Neural progenitor cell (in vitro differentiated cells): ENCODE measurements around the gene PDF. TPM values are rescaled to one million over a fixed set of nuclear protein-coding genes. Genes with fewer than 3 reads are reported as not detected.

Experiments
- DNase-seq: peaks from one replicate; pipeline ENCODE4 v3.0.0-alpha.2; 2016; ENCODE audit warnings: low spot score
- H2AFZ ChIP-seq: fragments of 200-600 bp; sonication (generic); replicated peaks from 2 replicates; pipeline ENCODE4 v1.6.1; 2016; ENCODE audit warnings: antibody characterized with exemption
- H3F3A ChIP-seq: fragments of 200-600 bp; sonication (generic); 2 replicates; pipeline ENCODE4 v1.6.1; 2016; ENCODE audit warnings: antibody characterized with exemption, low read depth
- H3K27ac ChIP-seq: fragments of 200-600 bp; sonication (generic); 2 replicates; pipeline ENCODE4 v1.5.1; 2016; ENCODE audit warnings: mild to moderate bottlenecking
- H3K27me3 ChIP-seq: fragments of 200-600 bp; sonication (generic); 2 replicates; pipeline ENCODE4 v1.6.1; 2016; ENCODE audit warnings: mild to moderate bottlenecking, moderate library complexity
- H3K36me3 ChIP-seq: fragments of 200-600 bp; sonication (generic); 2 replicates; pipeline ENCODE4 v1.5.1; 2016
- H3K4me1 ChIP-seq: fragments of 200-600 bp; sonication (generic); 2 replicates; pipeline ENCODE4 v1.6.1; 2016; ENCODE audit warnings: mixed run types
- H3K4me2 ChIP-seq: fragments of 200-600 bp; sonication (generic); 2 replicates; pipeline ENCODE4 v1.6.1; 2016
- H3K4me3 ChIP-seq: fragments of 200-600 bp; sonication (generic); 2 replicates; pipeline ENCODE4 v1.5.1; 2016
- H3K79me2 ChIP-seq: fragments of 200-600 bp; sonication (generic); 2 replicates; pipeline ENCODE4 v1.6.1; 2016; ENCODE audit warnings: low read depth
- H3K9ac ChIP-seq: fragments of 200-600 bp; sonication (generic); 2 replicates; pipeline ENCODE4 v1.6.1; 2016
- H3K9me3 ChIP-seq: fragments of 200-600 bp; sonication (generic); 2 replicates; pipeline ENCODE4 v1.5.1; 2016; ENCODE audit warnings: low read depth
- H4K20me1 ChIP-seq: fragments of 200-600 bp; sonication (generic); 2 replicates; pipeline ENCODE4 v1.6.1; 2016; ENCODE audit warnings: low read depth
- H3K27ac Mint-ChIP-seq: 3 replicates; pipeline ENCODE4 v1.8.0; 2021; ENCODE audit warnings: mixed read lengths
- H3K27me3 Mint-ChIP-seq: 2 replicates; pipeline ENCODE4 v1.8.0; 2022; ENCODE audit warnings: low read depth, mild to moderate bottlenecking, inconsistent platforms, moderate library complexity, mixed read lengths; ENCODE audit not compliant: insufficient read depth
- H3K36me3 Mint-ChIP-seq: 3 replicates; pipeline ENCODE4 v1.8.0; 2021; ENCODE audit warnings: mixed read lengths
- H3K4me1 Mint-ChIP-seq: 3 replicates; pipeline ENCODE4 v1.8.0; 2021; ENCODE audit warnings: mixed read lengths
- H3K4me3 Mint-ChIP-seq: 3 replicates; pipeline ENCODE4 v1.8.0; 2021; ENCODE audit warnings: mild to moderate bottlenecking, moderate library complexity, mixed read lengths
- H3K9me3 Mint-ChIP-seq: 3 replicates; pipeline ENCODE4 v1.8.0; 2020; ENCODE audit warnings: mixed read lengths
- CTCF ChIP-seq: fragments of 200-600 bp; sonication (generic); IDR thresholded peaks from 2 replicates; pipeline ENCODE4 v1.5.1; 2017; ENCODE audit warnings: antibody characterized with exemption, mild to moderate bottlenecking
- EZH2 ChIP-seq: fragments of 200-600 bp; sonication (generic); IDR thresholded peaks from 2 replicates; pipeline ENCODE4 v1.6.1; 2017; ENCODE audit warnings: antibody characterized with exemption, mild to moderate bottlenecking, moderate library complexity
- EZH2phosphoT487 ChIP-seq: fragments of 200-600 bp; sonication (generic); IDR thresholded peaks from 2 replicates; pipeline ENCODE4 v1.6.1; 2017; ENCODE audit warnings: antibody characterized with exemption
- total RNA-seq: library from RNA; depleted of rRNA; stranded (reverse); fragments of >200 nt; gene quantifications from 2 replicates; pipeline ENCODE4 v1.2.3, GENCODE V29; 2015; ENCODE audit warnings: low replicate concordance

The PDF gene
- total RNA-seq, 1 donor from 2014 or later: 12.9 TPM

GRCh38 chr16:69314534-69314933 is 15.9 kb downstream of the PDF start:
- DNase-seq: no peak
- no peak for TF ChIP-seq EZH2
- no peak for TF ChIP-seq CTCF
- TF ChIP-seq EZH2phosphoT487: no peak
- Mint-ChIP-seq H3K4me3 (no peak overlapping the region), H3K36me3 (peaks cover 18% of the 10 kb centered on the region), H3K27me3 (peaks cover 4% of the 10 kb centered on the region), H3K9me3 (no peaks in the 10 kb centered on the region), H3K27ac (no peak overlapping the region), H3K4me1 (peaks cover 18% of the 10 kb centered on the region)
- Histone ChIP-seq H3K9ac (no peak overlapping the region), H3K4me1 (no peaks in the 10 kb centered on the region), H4K20me1 (peaks cover 24% of the 10 kb centered on the region), H3K9me3 (no peaks in the 10 kb centered on the region), H3K4me3 (no peak overlapping the region), H3F3A (peaks cover 8% of the 10 kb centered on the region), H2AFZ (no peak overlapping the region), H3K27ac (no peak overlapping the region), H3K36me3 (no peaks in the 10 kb centered on the region), H3K4me2 (no peak overlapping the region), H3K27me3 (no peaks in the 10 kb centered on the region), H3K79me2 (peaks cover 41% of the 10 kb centered on the region)

- Histone ChIP-seq H3K79me2 (peaks cover 41% of the 10 kb centered on the region), H3K9ac (no peak overlapping the region), H3K4me1 (no peaks in the 10 kb centered on the region), H3F3A (peaks cover 18% of the 10 kb centered on the region), H3K4me3 (no peak overlapping the region), H2AFZ (no peak overlapping the region), H3K9me3 (no peaks in the 10 kb centered on the region), H3K36me3 (no peaks in the 10 kb centered on the region), H3K4me2 (no peak overlapping the region), H3K27ac (no peak overlapping the region), H3K27me3 (no peaks in the 10 kb centered on the region), H4K20me1 (peaks cover 15% of the 10 kb centered on the region)
- no peak overlapping the region for H3K27ac Mint-ChIP-seq
- peaks cover 18% of the 10 kb centered on the region for H3K4me1 Mint-ChIP-seq
- peaks cover 15% of the 10 kb centered on the region for H3K36me3 Mint-ChIP-seq
- TF ChIP-seq CTCF (no peak), EZH2phosphoT487 (no peak), EZH2 (no peak)
- H3K27me3 Mint-ChIP-seq: peaks cover 3% of the 10 kb centered on the region
- no peak for DNase-seq
- H3K4me3 Mint-ChIP-seq: peak overlapping the region; percentile 74
- no peaks in the 10 kb centered on the region for H3K9me3 Mint-ChIP-seq
These were observed 16.9 kb downstream of the PDF start for GRCh38 chr16:69313469-69313868.

- TF ChIP-seq EZH2 (no peak), CTCF (peak; percentile 19)
- Histone ChIP-seq H3K9me3 (no peaks in the 10 kb centered on the region), H3F3A (peaks cover 26% of the 10 kb centered on the region), H3K4me1 (no peaks in the 10 kb centered on the region), H3K36me3 (no peaks in the 10 kb centered on the region), H3K79me2 (peaks cover 41% of the 10 kb centered on the region), H3K9ac (peak overlapping the region; percentile 64), H3K27ac (no peak overlapping the region), H3K4me2 (peak overlapping the region; percentile 83), H4K20me1 (peaks cover 13% of the 10 kb centered on the region), H3K4me3 (peak overlapping the region; percentile 99), H2AFZ (peak overlapping the region; percentile 90), H3K27me3 (no peaks in the 10 kb centered on the region)
- Mint-ChIP-seq H3K9me3 (no peaks in the 10 kb centered on the region), H3K27me3 (peaks cover 3% of the 10 kb centered on the region), H3K4me1 (peaks cover 18% of the 10 kb centered on the region), H3K27ac (peak overlapping the region; percentile 86), H3K4me3 (peak overlapping the region; percentile 98), H3K36me3 (peaks cover 15% of the 10 kb centered on the region)
- DNase-seq: peak; percentile 60
These were observed 18.6 kb downstream of the PDF start for GRCh38 chr16:69311533-69312387.
